HG03460 (cell line): Measurements from ENCODE around the gene C9orf85.
A peak's percentile ranks its signal among the peaks of the same experiment; 100 is the strongest.

Experiments used
- ATAC-seq: cut with Tn5 transposase; IDR thresholded peaks from one replicate; pipeline ENCODE4 v1.9.1; 2021; ENCODE audit not compliant: unreplicated experiment

The C9orf85 gene

DNA sequence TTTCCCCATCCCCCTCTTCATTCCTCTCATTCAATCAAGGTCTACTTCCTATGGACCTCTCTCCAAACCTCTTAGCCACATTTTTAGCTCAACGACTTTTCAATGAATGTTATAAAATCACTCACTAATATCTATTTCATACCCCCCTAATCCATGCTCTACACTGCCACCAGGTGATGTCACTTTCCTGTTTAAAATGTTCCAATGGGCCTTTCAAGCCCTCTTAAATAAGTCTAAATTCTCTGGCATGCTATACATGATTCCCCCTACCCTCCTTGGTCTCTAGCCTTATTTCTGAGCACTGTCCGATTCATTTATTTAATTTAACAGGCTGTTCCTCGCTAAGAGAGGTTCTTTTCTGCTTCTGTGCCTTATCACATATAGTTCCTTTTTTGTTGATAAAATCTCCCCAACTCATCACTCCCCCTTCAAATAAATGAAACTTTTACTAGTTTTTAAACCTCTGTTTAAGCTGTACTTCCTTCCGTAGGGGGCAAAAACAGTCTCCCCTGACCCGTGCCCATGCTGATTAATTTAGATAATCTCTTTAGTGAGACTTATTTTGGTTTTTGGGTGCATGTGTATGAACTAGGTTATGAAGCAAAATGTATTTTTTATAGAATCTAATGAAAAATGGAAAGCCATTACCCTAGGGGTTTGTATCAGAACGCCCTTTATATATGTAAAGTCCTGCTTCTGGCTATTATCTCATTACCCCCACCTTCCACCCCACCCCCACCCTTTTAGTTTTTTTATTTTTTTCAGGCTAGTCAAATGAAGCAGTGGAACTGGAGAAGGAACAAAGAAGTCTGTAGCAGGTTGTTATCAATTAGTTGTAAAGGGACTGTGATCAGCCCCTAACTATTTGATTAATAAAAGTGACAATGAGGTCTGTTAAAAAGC lies 9.5 kb upstream of the C9orf85 start:
- ATAC-seq: no peak

DNA sequence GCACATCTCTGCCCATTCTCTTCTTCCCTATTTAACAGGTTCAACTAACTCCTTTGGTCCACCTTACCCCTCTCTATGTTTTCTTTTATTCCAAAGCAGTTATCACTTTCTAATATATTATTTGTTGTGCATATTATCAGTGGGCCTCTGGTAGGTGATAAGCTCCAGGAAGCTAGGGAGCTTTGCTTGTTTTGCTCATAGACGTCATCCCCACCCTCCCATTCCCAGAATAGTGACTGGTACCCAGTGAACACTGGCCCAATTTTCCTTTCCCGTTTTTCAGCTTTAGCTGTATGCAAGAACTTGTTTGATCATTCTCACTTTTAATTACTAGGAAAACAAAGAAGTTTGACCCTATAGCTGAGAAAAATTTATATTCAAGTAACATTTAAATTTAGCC lies 7.4 kb upstream of the C9orf85 start:
- no peak for ATAC-seq

DNA sequence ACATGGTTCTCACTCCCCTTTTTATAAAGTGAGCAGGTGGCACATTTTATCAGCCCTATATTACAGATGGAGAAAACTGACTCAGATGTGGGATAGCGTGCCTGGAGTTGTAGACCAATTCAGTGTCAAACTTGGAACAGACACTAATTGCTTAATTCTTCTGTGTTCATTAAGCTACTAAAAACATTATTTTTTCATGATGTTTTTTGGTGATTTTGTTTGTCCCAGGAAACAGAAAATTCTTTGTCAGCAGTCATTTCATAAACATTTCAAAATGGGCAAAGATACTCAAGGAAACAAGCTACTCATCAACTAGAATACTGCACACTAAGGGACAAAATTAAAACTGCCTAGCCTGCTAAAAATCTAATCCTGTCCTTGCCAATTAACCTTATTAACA lies 2.6 kb upstream of the C9orf85 start:
- no peak for ATAC-seq

DNA sequence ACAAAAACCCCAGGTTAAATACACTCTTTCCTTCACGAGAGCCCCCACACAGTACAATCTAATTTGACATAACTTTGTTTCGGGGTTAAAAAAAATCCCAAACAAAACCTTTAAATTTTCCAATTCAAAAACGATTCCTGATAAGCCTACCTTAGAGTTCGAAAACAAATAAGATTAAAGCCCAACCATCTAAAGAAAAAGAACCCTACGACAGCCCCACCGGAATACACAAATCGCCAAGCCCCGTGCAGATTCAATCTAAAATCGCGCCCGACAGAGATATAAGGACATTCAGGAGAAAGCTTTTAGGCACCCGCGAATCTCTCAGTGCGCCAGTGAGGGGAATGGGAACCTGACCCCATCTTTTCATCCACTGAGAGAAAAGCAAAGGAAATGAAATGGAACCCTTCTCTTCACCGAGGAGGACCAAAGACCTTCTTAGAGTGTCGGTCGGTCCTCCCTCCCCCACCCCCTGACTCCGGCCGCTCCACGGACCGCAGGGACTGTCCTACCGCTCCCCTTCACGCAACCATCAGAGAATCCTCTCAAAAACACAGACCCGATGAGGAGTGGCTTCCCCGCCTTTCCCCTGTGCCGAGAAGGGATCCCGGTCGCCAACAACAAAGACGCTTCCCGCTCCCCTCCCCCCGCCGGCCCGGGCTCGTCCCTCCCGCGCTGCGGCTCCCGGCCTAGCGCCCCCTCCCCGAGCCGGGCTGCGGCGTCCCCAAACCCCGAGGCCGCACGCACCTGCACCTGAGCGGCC lies 1.4 kb upstream of the C9orf85 start:
- peak; percentile 12 for ATAC-seq

DNA sequence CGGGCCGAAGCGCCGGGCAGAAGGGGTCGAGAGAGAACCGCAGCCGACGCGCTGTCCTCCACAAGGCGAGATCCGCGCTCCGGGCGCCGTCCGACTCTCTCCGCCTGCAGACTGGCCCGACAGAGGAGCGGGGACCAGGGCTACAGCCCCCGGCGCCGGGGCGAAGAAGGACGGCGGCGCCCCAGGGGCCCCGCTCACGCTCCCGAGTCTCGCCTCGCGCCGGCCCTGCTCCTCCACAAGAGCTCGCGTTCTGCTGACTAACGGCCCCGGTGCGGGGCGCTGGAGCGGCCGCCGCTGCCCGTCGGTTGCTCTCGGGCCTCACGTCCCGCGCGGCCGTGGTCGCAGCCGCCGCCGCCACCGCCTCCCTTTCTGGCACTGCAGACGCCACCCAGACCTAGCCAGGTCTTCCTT lies 784 bp upstream of the C9orf85 start:
- ATAC-seq: peak; percentile 13

DNA sequence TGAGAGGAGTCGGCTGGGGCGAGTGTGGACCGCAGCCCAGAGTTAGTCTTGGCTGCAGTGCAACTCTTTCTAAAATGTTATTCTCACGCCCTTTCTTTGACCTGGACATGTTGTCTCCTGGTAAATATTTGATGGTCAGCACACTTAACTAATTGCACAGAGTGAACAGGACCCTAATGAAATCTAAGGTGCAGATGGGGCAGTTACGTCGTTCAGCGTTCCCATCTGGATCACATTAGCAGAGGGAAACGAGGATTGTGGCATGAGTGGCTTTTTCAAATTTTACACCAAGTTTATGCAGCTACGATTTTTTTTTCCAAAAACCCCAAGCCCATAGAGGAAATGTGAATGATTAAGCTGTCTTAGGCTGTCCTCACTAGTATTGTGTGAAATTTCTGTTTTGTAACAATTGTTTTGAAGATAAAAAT lies 483 bp downstream of the C9orf85 start:
- ATAC-seq: no peak

DNA sequence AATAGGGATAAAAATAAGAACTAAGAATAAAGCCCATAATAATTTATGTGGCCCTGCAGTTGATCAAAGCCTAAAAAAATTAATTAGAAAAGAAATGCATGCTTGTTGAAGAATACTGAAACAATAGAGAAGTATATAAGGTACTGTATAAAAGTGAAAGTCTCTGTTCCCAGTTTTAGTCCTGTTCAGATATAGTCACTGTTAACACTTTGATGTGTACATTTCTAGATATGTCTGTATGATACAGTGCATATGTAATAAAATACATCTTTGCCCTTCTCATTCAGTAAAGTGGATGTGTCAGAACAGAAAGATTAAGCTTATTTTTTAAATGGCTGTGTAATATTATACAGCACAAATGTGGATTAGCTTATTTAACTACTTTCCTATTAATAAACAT lies 4.1 kb downstream of the C9orf85 start:
- no peak for ATAC-seq

DNA sequence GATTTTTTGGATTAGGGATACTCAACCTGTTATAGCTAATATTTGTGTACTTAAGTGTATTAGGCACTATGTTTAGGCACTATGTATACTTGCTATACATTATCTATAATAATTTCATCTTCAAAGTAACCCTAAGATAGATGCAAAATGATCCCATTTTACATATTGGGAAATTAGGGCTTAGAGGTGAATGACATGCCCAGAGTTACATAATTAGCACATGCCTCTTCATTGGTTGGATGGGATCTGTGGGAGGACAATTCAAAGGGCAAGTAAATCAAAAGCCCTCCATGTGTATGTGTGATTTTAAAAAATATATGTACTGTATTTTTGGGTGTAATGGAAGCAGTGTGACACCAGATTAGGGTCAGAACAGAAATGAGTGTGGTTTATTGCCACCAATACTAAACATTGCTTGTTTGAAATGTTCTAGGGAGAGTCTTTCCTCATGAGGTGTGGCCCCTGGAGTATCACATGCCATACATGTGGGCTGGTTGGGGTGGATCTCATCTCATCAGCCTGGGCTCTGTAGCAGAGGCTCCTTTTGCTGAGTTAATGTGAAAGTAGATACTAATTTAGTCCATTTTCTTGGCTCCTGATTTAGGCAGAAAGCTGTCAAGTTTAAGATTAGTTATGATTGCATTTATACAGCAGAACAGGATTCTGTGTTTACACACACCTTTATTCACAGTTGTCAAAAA lies 5.5 kb downstream of the C9orf85 start:
- ATAC-seq: peak; percentile 77

DNA sequence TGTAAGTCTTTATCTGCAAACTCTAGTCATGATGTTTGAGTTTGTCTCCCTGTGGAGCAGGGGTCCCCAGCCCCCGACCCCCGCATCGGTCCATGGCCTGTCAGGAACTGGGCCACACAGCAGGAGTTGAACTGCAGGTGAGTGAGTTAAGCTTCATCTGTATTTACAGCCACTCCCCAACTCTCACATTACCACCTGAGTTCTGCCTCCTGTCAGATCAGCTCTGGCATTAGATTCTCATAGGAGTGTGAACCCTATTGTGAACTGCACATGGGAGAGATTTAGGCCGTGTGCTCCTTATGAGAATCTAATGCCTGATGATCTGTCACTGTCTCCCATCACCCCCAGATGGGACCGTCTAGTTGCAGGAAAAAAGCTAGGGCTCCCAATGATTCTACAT lies 7.0 kb downstream of the C9orf85 start:
- ATAC-seq: no peak

DNA sequence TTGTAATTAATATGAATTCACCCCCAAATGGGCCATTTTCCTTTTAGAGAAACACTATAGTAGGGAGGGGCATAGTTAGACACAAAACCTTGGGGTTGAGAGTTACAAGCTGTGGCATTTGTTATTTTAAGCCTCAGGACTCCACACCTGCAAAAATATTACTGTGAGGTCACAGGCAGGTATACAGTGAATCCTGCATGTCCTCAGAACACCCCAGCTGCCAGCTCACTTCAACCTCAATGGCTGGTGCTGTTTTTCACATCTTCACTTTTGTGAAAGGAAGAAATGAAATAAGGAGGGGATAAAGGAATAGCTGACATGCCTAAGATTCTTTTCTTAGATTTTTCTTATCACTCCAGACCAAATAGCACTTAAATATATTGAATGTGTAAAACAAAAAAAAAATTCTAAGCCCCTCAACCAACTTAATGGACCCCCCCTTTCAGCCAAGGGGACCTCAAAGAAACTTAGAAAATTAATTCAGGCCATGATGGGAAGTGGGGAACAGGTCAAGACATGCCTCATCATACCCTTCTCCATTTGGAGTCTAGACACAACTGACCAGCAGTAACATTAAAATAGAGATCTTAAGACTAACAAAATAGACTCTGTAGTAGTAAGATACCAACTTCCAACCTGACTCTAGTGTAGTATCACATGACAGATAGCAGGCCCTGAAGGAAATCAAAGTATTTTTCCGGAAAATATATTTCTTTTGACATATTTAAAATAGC lies 9.2 kb downstream of the C9orf85 start:
- no peak for ATAC-seq

DNA sequence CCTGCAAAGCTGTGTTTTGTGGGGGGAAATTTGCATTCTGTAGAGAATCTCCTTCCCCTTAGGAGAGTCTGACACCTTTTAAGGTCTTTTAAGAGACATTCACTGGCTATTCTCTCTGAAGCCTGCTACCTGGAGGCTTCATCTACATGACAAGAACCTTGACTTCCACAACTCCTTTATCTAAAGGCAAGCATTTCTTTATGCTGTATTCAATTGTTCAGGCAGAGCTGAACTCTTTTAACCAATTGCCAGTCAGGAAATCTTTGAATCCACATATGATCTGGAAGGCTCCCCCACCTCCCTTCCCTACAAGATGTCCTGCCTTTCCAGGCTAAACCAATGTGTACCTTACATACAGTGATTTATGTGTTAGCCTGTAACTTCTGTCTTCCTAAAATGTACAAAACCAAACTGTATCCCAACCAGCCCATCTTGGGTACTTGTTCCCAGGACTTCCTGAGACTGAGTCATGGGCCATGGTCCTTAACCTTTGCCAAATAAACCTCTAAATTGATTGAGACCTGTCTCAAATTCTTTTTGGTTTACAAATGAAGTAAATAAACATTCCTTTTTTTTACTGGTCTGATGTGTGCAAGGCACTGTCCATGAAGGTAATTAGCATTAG lies 9.9 kb downstream of the C9orf85 start:
- ATAC-seq: no peak

DNA sequence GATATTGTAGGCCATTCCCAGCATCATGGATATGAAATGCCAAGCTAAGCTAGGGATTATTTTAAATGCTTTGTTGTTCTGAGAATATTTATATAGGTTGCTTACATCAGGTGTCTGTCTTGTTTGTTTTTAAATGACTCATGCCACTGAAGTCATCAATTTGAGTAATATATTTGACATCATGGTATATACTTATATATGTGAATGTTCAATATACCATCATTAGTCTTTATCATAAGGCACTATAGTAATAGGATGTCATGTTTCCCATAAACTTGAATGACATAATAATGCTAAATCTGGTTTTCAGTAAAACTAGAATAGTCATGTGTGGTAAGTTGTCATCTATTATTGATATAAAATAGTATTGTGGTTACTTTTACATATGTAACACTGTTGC lies 13.1 kb downstream of the C9orf85 start:
- ATAC-seq: no peak

DNA sequence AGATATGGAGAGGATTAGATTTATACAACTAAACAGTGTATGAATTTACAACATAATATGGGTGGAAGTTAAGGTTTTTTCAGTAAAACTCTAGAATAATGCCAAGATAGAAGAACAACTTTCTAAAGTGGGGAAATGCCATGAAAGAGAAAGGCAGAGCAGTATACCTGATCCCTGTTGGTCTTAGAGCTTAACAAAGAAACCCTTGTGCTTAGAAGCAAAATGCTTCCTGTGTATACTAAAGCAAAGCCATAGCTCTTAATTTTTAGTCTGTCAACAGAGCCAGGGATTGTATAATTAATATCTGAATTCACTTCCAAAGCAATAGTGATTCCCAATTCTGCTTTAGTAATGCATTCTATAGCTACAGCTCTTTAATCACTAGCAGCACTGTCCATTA lies 14.4 kb downstream of the C9orf85 start:
- ATAC-seq: no peak

DNA sequence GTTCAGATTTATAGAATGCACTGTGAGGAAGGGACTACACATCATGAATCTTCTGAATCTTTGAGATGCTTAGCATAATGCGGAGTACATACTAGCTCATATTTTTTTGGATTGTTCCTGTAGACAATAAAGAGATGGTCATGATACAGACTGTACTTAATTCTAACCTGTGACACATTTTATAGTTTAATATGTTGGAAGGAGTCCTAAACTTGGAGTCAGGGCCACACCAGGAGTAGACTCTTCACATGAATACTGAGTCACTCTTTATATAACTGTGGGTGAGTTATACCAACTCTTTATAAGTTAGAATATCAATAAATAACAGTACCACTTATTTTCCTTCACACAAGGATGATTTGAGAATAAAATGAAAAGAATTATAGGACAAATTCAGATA lies 16.9 kb downstream of the C9orf85 start:
- ATAC-seq: no peak

DNA sequence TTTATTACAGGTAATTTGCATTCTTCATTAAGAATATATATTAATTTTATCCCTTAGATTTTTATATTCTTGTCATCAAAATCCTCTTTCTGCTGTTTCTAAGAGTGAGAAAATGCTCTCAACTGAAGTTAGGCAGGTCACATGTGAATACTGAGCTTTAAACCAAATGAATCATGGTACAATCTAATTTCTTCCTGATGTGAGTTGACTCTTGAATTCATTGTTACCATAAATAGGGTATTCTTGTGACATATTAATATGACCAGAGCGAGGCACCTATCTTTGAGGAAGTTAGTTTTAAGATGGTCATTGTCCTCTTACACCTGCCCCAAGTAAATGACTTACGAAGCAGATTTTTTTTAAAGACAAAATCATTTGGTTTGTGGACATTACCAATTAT lies 17.4 kb downstream of the C9orf85 start:
- no peak for ATAC-seq

DNA sequence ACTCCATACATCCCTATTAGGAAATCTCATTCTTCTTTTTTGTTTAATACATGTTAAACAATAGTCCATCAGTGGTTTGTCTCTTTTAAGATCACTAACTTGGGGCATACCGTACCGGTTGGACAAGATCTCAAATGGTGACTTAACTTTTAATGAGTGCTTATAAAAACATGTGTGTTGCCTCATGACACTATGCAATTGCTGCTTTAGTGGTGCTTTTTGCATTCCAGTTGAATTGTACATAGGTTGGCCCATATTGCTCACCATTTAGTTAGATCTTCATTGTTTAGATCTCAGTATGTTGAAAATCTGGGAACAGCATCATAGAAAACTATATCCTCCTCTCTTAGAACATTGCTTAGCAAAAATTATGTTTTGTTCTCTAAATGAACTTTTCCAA lies 17.8 kb downstream of the C9orf85 start:
- no peak for ATAC-seq

DNA sequence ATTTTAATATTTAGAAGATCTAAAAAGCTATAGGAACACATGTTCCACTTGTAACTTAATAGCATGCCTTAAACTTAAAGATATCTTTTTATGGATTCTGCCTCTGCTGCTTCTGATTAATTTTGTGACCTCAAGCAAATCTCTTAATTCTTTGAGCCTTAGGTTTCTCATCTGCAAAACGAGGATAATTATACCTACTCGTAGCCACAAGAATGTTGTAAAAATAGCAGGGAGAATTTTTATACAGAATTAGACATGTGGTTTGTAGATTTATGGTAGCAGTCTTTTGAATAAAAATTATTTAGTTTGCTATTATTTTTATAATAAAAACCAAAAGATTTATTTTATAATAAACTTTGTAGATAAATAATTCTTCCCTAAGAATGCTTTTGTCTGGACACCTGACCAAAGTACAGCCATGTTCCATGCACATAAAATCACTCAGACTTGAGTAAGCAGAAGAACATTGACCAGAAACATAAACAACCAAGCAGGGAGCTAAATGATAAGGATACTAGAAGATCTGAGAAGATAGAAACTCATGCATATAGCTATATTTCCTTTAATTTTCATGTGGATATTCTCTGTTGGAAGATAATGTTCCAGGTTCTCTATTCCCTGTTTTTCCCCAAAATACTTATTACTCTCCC lies 18.5 kb downstream of the C9orf85 start:
- no peak for ATAC-seq

DNA sequence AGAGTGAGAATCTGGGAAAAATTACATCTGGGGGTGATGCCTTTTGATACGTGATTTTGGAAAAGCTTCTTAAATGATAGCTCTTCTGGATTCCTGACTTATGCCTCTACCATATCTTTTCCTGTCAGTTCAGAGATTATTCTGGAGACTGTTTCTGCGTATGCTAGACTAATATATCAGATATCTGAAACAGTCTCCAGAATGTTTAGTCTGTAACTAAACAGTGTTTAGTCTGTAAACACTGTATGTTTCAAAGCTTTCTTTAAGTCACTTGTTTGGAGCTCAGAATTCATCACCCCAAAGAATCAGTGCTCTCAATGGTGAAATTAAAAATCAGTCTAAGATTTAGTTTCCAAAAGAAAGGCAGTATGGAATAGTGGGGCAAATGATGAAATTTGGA lies 19.7 kb downstream of the C9orf85 start:
- ATAC-seq: no peak

DNA sequence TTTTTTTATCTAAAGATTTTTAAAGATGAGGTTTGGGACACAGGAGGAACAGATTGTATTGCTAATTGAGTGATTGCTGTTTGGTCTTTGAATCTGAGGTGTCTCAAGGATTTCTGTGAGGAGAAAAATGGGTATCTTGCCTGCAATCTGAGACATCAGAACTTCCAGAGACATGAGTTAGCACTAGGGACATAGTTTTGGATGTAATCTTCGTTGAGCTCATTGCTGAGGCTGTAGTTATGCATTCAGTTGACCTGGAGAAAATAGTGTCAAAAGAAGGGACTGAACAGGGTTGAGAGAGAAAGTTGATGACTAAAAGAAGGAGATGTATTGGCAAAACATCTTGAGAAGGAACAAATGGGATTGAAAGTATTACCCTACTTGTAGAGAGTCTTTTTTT lies 24.6 kb downstream of the C9orf85 start:
- no peak for ATAC-seq

DNA sequence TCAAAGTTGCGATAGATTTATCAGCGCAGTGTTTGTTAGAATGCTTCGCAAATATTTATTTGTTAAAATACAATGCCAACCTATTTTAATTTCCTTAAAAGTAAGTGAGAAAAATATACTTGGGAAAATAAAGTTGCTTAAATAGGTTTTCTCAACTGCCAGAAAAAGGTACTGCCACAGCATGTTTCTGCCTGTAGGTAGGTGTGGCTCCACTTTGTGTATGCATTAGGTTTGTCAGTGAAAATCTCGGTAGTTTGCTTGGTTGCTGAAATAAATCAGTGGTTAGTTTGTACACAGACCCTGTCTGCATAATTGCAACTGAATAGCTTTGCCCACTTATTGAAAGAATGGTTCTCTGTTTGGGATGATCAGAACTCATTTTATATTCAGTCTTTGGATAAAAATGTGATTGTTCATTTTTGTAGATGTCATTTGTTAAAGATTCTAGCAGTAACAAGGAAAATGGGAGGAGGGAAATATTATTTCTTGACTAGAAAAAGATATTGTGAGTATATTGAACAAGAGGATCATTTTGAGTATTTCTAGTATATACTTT lies 25.7 kb downstream of the C9orf85 start:
- no peak for ATAC-seq
